Keratinocyte (primary cell): ENCODE data around the gene CBFA2T3. TPM values are rescaled to one million over a fixed set of nuclear protein-coding genes. Genes with fewer than 3 reads are reported as not detected.

Experiments used
- DNase-seq: peaks from one replicate; pipeline ENCODE4 v3.0.0-alpha.2; 2011; ENCODE audit warnings: low read depth, missing footprints, low spot score
- FAIRE-seq: peaks from 2 replicates; lab custom pipeline; 2011; peaks lifted over from hg19 to GRCh38; lab: Jason Lieb, UNC
- H2AFZ ChIP-seq: 2 replicates; pipeline ENCODE4 v1.6.0; 2012; ENCODE audit warnings: low read length, control low read depth, inconsistent platforms; ENCODE audit not compliant: control insufficient read depth
- H3K27ac ChIP-seq: 2 replicates; pipeline ENCODE4 v1.5.1; 2011; ENCODE audit warnings: low read length; ENCODE audit not compliant: control insufficient read depth, insufficient read depth
- H3K27me3 ChIP-seq: 3 replicates; pipeline ENCODE4 v1.6.0; 2011; ENCODE audit warnings: low read length; ENCODE audit not compliant: control insufficient read depth, insufficient read depth; ENCODE audit errors: extremely low read depth
- H3K36me3 ChIP-seq, 2 experiments: 2 replicates in 1 of 2; 3 replicates in 1 of 2; pipeline ENCODE4 v1.5.1; 2011; ENCODE audit warnings: low read length in 2 of 2, mild to moderate bottlenecking in 1 of 2; ENCODE audit not compliant: control insufficient read depth in 2 of 2, insufficient read depth in 2 of 2; ENCODE audit errors: extremely low read depth in 1 of 2
- H3K4me1 ChIP-seq: 3 replicates; pipeline ENCODE4 v1.5.1; 2011; ENCODE audit warnings: low read length; ENCODE audit not compliant: control insufficient read depth, insufficient read depth; ENCODE audit errors: extremely low read depth
- H3K4me2 ChIP-seq: 3 replicates; pipeline ENCODE4 v1.6.0; 2011; ENCODE audit warnings: low read depth, low read length; ENCODE audit not compliant: control insufficient read depth, insufficient read depth; ENCODE audit errors: extremely low read depth
- H3K4me3 ChIP-seq, 3 experiments: fragments of 200-600 bp in 1 of 3; sonication (generic) in 1 of 3; 2 replicates in 2 of 3; 3 replicates in 1 of 3; pipeline ENCODE4 v1.5.1; 2011 to 2016; ENCODE audit warnings: low read length in 3 of 3, mild to moderate bottlenecking in 3 of 3, control low read depth in 2 of 3, inconsistent platforms in 1 of 3, low read depth in 1 of 3, mixed read lengths in 1 of 3, mixed run types in 1 of 3, moderate library complexity in 1 of 3; ENCODE audit not compliant: control insufficient read depth in 2 of 3, insufficient read depth in 2 of 3; ENCODE audit errors: extremely low read depth in 1 of 3
- H3K79me2 ChIP-seq: 2 replicates; pipeline ENCODE4 v1.6.0; 2012; ENCODE audit warnings: low read length; ENCODE audit not compliant: control insufficient read depth, insufficient read depth
- H3K9ac ChIP-seq: 3 replicates; pipeline ENCODE4 v1.6.0; 2011; ENCODE audit warnings: low read length; ENCODE audit not compliant: control insufficient read depth, insufficient read depth; ENCODE audit errors: extremely low read depth
- H3K9me1 ChIP-seq: 3 replicates; pipeline ENCODE4 v1.6.0; 2011; ENCODE audit warnings: low read length; ENCODE audit not compliant: control insufficient read depth, insufficient read depth; ENCODE audit errors: extremely low read depth
- H3K9me3 ChIP-seq: 2 replicates; pipeline ENCODE4 v1.5.1; 2012; ENCODE audit warnings: low read depth, low read length; ENCODE audit not compliant: control insufficient read depth
- H4K20me1 ChIP-seq: 3 replicates; pipeline ENCODE4 v1.6.0; 2011; ENCODE audit warnings: low read length; ENCODE audit not compliant: control insufficient read depth, insufficient read depth; ENCODE audit errors: extremely low read depth
- EZH2 ChIP-seq: IDR thresholded peaks from one replicate; pipeline ENCODE4 v1.6.1; 2012; ENCODE audit warnings: inconsistent platforms, mild to moderate bottlenecking, low read length, moderate library complexity
- dilution Hi-C: fragments of 300-500 bp; cut with MboI; formaldehyde crosslinking; loops from one replicate; pipeline ENCODE4 v1.7.0; 2020; ENCODE audit warnings: low sequenced_read_pairs; ENCODE audit not compliant: extremely low pct_ligation_motif_present
- polyA plus RNA-seq, 5 experiments: library from polyadenylated mRNA; depleted of rRNA in 3 of 5; stranded (reverse) in 3 of 5; stranded (forward) in 1 of 5; unstranded in 1 of 5; fragments of >200 nt; gene quantifications; 1 replicate in 1 of 5; 2 replicates in 3 of 5; 3 replicates in 1 of 5; pipeline versions ENCODE4 v1.2.1 to v1.2.3, GENCODE V29; 2011 to 2012; ENCODE audit warnings: missing spikeins in 2 of 5, low read depth in 1 of 5, low replicate concordance in 1 of 5
- TF ChIP-seq, protein P1 (sequence below), 3 experiments: IDR thresholded peaks in 1 of 3; conservative IDR thresholded peaks in 1 of 3; optimal IDR thresholded peaks in 1 of 3; 2 replicates in 2 of 3; 3 replicates in 1 of 3; pipeline versions ENCODE3 to v1.5.1; 2011; ENCODE audit warnings: low read length in 3 of 3, mild to moderate bottlenecking in 3 of 3, moderate library complexity in 2 of 3, control low read depth in 1 of 3, inconsistent platforms in 1 of 3; ENCODE audit not compliant: insufficient read depth in 2 of 3; ENCODE audit errors: extremely low read depth in 1 of 3

CBFA2T3 gene
- polyA plus RNA-seq, 1 donor (not counting 4 experiments of a cell fraction or from before 2014, with no cell fraction given) = 0.08 TPM

DNA sequence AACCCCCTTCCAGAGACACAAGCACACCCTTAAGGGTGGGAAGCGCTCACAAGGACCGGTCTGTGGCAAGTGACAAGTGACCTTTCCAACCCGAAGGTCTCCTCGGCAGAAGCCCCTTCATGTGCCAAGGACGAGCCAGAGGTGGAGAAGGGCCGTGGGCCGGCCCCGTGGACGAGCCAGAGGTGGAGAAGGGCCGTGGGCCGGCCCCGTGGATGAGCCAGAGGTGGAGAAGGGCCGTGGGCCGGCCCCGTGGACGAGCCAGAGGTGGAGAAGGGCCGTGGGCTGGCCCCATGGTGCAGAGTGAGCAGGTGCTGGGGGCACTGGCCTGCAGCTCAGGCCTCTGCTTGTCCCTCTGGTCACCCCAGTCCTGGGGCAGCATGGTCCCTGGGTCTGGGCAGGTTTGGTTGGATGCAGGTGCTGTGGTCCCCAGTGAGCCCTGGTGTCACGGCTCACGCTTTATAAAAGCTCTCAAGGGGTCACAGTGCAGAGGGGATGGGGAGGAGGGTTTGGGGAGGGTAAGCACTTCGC, 45.6 kb downstream of the CBFA2T3 start:
- no peak overlapping the region for H3K27ac ChIP-seq
- no peak for FAIRE-seq
- H4K20me1 ChIP-seq = no peaks in the 10 kb centered on the region
- no peak overlapping the region for H3K9ac ChIP-seq
- H3K79me2 ChIP-seq = no peaks in the 10 kb centered on the region
- no peak for DNase-seq
- H3K4me3 ChIP-seq = no peak overlapping the region
- no peaks in the 10 kb centered on the region for H3K9me1 ChIP-seq
- H3K36me3 ChIP-seq = no peaks in the 10 kb centered on the region
- H3K9me3 ChIP-seq = no peaks in the 10 kb centered on the region
- TF ChIP-seq, protein P1, sequence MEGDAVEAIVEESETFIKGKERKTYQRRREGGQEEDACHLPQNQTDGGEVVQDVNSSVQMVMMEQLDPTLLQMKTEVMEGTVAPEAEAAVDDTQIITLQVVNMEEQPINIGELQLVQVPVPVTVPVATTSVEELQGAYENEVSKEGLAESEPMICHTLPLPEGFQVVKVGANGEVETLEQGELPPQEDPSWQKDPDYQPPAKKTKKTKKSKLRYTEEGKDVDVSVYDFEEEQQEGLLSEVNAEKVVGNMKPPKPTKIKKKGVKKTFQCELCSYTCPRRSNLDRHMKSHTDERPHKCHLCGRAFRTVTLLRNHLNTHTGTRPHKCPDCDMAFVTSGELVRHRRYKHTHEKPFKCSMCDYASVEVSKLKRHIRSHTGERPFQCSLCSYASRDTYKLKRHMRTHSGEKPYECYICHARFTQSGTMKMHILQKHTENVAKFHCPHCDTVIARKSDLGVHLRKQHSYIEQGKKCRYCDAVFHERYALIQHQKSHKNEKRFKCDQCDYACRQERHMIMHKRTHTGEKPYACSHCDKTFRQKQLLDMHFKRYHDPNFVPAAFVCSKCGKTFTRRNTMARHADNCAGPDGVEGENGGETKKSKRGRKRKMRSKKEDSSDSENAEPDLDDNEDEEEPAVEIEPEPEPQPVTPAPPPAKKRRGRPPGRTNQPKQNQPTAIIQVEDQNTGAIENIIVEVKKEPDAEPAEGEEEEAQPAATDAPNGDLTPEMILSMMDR (optimal IDR thresholded peaks at IDR 0.05 in 1 of 3, IDR thresholded peaks at IDR 0.05 in 1 of 3, conservative IDR thresholded peaks at IDR 0.05 in 1 of 3; ENCODE audit: extremely low read depth in 1 of 3, insufficient read depth in 2 of 3, low read length in 3 of 3) = no peak
- TF ChIP-seq EZH2 = no peak
- no peak overlapping the region for H2AFZ ChIP-seq
- dilution Hi-C loops = no loop called here
- peaks cover 35% of the 10 kb centered on the region for H3K27me3 ChIP-seq
- no peak overlapping the region for H3K4me2 ChIP-seq
- H3K4me1 ChIP-seq = peaks cover 8% of the 10 kb centered on the region

DNA sequence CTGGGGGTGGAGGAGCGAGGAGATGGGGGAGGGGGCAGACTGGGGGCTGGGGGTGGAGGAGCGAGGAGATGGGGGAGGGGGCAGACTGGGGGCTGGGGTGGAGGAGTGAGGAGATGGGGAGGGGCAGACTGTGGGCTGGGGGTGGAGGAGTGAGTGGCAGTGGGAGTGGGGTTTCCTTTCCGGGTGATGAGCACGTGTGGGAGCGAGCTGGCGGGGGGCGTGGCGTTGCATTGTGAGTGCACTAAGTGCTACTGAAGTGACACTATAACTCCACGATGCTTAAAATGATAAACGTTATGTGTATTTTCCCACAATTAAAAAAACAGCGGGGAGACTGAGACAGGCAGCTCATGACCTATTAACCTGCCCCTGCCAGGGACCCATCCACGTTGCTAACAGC, 46.3 kb downstream of the CBFA2T3 start:
- Histone ChIP-seq H3K36me3 (no peaks in the 10 kb centered on the region), H3K9me1 (no peaks in the 10 kb centered on the region), H3K4me2 (no peak overlapping the region), H3K4me1 (peaks cover 4% of the 10 kb centered on the region), H3K9me3 (no peaks in the 10 kb centered on the region), H3K27ac (no peak overlapping the region), H4K20me1 (no peaks in the 10 kb centered on the region), H3K79me2 (no peaks in the 10 kb centered on the region), H3K27me3 (peaks cover 35% of the 10 kb centered on the region), H3K9ac (no peak overlapping the region), H3K4me3 (no peak overlapping the region), H2AFZ (no peak overlapping the region)
- DNase-seq = no peak
- TF ChIP-seq EZH2 = no peak
- TF ChIP-seq, protein P1 (optimal IDR thresholded peaks at IDR 0.05 in 1 of 3, IDR thresholded peaks at IDR 0.05 in 1 of 3, conservative IDR thresholded peaks at IDR 0.05 in 1 of 3; ENCODE audit: extremely low read depth in 1 of 3, insufficient read depth in 2 of 3, low read length in 3 of 3) = no peak
- no peak for FAIRE-seq
- dilution Hi-C loops = no loop called here
